PC-3 (cell line): ENCODE measurements around the gene ICA1L.

ENCODE experiments used
- EZH2 ChIP-seq: fragments of 300-600 bp; sonication (generic); IDR thresholded peaks from one replicate; pipeline ENCODE4 v1.6.1; 2017; ENCODE audit warnings: antibody characterized with exemption, mild to moderate bottlenecking, low read length; ENCODE audit not compliant: unreplicated experiment
- EZH2phosphoT487 ChIP-seq: fragments of 300-600 bp; sonication (generic); IDR thresholded peaks from 2 replicates; pipeline ENCODE4 v1.6.1; 2018; ENCODE audit warnings: mild to moderate bottlenecking, antibody characterized with exemption, low read length, borderline replicate concordance
- TF ChIP-seq, protein P1 (sequence below): fragments of 300-600 bp; sonication (generic); conservative IDR thresholded peaks from 2 replicates; pipeline ENCODE4 v1.5.1; 2017; ENCODE audit warnings: antibody characterized with exemption, low read depth, mild to moderate bottlenecking, low read length

DNA sequence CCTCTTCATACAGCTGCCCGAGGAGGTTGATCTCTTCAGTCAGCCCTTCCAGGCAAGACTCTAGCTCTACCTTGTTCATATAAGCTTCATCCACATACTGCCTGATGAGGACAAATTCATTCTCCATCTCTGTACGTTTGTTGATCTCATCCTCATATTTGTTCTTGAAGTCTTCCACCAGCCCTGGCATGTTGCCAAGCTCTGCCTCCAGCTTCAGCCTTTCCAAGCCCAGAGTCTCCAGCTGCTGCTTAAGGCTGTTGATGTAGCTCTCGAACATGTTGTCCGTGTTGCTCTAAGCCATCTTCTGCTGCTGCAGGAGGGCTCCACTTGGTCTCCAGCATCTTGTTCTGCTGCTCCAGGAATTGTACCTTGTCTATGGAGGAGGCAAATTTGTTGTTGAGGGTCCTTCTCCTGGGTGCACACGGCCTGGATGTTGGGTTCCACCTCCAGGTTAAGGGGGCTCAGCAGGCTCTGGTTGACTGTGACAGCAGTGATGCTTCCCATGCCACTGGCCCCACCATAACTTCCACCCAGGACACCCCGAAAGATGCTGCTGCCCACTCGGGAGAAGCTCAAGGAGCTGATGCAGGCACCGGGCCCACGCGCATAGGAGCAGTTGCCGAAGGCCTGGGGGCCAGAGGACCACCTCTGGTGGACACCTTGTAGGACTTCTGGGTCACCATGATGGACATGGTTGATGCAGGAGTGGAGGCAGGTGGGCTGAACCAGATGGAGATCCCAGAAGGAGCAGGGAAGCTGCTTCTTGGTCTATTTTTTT is 30.3 kb downstream of the ICA1L start:
- TF ChIP-seq, protein P1, sequence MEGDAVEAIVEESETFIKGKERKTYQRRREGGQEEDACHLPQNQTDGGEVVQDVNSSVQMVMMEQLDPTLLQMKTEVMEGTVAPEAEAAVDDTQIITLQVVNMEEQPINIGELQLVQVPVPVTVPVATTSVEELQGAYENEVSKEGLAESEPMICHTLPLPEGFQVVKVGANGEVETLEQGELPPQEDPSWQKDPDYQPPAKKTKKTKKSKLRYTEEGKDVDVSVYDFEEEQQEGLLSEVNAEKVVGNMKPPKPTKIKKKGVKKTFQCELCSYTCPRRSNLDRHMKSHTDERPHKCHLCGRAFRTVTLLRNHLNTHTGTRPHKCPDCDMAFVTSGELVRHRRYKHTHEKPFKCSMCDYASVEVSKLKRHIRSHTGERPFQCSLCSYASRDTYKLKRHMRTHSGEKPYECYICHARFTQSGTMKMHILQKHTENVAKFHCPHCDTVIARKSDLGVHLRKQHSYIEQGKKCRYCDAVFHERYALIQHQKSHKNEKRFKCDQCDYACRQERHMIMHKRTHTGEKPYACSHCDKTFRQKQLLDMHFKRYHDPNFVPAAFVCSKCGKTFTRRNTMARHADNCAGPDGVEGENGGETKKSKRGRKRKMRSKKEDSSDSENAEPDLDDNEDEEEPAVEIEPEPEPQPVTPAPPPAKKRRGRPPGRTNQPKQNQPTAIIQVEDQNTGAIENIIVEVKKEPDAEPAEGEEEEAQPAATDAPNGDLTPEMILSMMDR = no peak
- TF ChIP-seq EZH2phosphoT487 = no peak
- no peak for TF ChIP-seq EZH2
